Erythroblast (primary cell): ENCODE results near the gene SEPTIN3.

Source experiments
- GATA1 ChIP-seq: IDR thresholded peaks from 2 replicates; pipeline ENCODE4 v1.6.1; 2011; ENCODE audit warnings: low read depth, mild to moderate bottlenecking, control low read depth, low read length, moderate library complexity
- POLR2A ChIP-seq: IDR thresholded peaks from 2 replicates; pipeline ENCODE4 v1.6.1; 2011; ENCODE audit warnings: mild to moderate bottlenecking, low read length

DNA sequence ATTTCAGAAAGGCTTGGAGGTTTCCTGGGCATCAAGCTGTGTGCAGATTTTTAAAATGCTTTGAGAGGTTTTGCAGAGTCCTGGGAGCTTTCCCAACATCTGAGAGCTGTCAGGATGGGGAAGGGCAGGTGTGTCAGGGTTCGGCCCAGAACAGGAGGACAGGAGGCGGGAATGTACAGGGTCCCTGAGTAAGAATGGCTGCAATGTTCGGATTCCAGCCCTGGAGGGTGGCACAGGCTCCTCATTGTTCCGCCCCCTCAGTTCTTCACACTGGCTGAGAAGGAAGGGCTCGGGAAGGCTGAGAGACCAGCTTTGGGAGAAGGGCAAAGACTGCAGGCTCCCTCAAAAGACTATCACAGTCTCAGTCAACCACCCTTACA lies 5.1 kb upstream of the SEPTIN3 start:
- TF ChIP-seq POLR2A (no peak), GATA1 (no peak)
